Fibroblast of lung (primary cell): Measurements from ENCODE around the gene TBX20. TPM values are rescaled to one million over a fixed set of nuclear protein-coding genes. Genes with fewer than 3 reads are reported as not detected.

Experiments
- DNase-seq, 2 donors: peaks; one replicate each; pipeline versions ENCODE4 v3.0.0 to v3.0.0-alpha.2; 2010; ENCODE audit warnings: low read depth in 2 of 2
- H2AFZ ChIP-seq: 2 replicates; pipeline ENCODE4 v1.5.1; 2012; ENCODE audit warnings: low read length, control low read depth, inconsistent platforms
- H3K27ac ChIP-seq: 2 replicates; pipeline ENCODE4 v1.5.1; 2011; ENCODE audit warnings: low read length, control low read depth; ENCODE audit not compliant: insufficient read depth
- H3K27me3 ChIP-seq: 2 replicates; pipeline ENCODE4 v1.5.1; 2011; ENCODE audit warnings: mild to moderate bottlenecking, low read length; ENCODE audit not compliant: control insufficient read depth, insufficient read depth
- H3K36me3 ChIP-seq: 2 replicates; pipeline ENCODE4 v1.5.1; 2011; ENCODE audit warnings: low read length; ENCODE audit not compliant: control insufficient read depth, insufficient read depth
- H3K4me1 ChIP-seq: 2 replicates; pipeline ENCODE4 v1.5.1; 2011; ENCODE audit warnings: low read length; ENCODE audit not compliant: control insufficient read depth, insufficient read depth; ENCODE audit errors: extremely low read depth
- H3K4me2 ChIP-seq: 2 replicates; pipeline ENCODE4 v1.5.1; 2011; ENCODE audit warnings: low read length, control low read depth; ENCODE audit not compliant: insufficient read depth; ENCODE audit errors: extremely low read depth
- H3K4me3 ChIP-seq, 4 experiments: fragments of 200-600 bp in 1 of 4; sonication (generic) in 1 of 4; replicated peaks in 1 of 4; 2 replicates each; pipeline ENCODE4 v1.5.1; 2011 to 2016; ENCODE audit warnings: low read length in 4 of 4, low read depth in 3 of 4, mild to moderate bottlenecking in 3 of 4, control low read depth in 2 of 4, inconsistent platforms in 1 of 4, mixed read lengths in 1 of 4; ENCODE audit not compliant: insufficient read depth in 1 of 4; ENCODE audit errors: control extremely low read depth in 1 of 4
- H3K79me2 ChIP-seq: 2 replicates; pipeline ENCODE4 v1.5.1; 2012; ENCODE audit warnings: mild to moderate bottlenecking, low read length, inconsistent platforms; ENCODE audit not compliant: control insufficient read depth, insufficient read depth
- H3K9ac ChIP-seq: 2 replicates; pipeline ENCODE4 v1.5.1; 2011; ENCODE audit warnings: mild to moderate bottlenecking, low read length, control low read depth; ENCODE audit not compliant: insufficient read depth
- H3K9me3 ChIP-seq: 2 replicates; pipeline ENCODE4 v1.5.1; 2012; ENCODE audit warnings: low read depth, low read length; ENCODE audit not compliant: control insufficient read depth, insufficient read depth
- H4K20me1 ChIP-seq: 2 replicates; pipeline ENCODE4 v1.5.1; 2011; ENCODE audit warnings: low read length; ENCODE audit not compliant: control insufficient read depth, insufficient read depth; ENCODE audit errors: extremely low read depth
- EZH2 ChIP-seq: IDR thresholded peaks from 2 replicates; pipeline ENCODE4 v1.5.1; 2012; ENCODE audit warnings: low read length, control low read depth, mild to moderate bottlenecking; ENCODE audit errors: missing control alignments
- polyA plus RNA-seq, 2 donors: library from polyadenylated mRNA; depleted of rRNA in 1 of 2; stranded (reverse) in 1 of 2; unstranded in 1 of 2; fragments of >200 nt; gene quantifications; 2 replicates each; pipeline ENCODE4 v1.2.1, GENCODE V29; 2011 to 2012; ENCODE audit warnings: missing spikeins in 1 of 2
- total RNA-seq: library from RNA; depleted of rRNA; stranded (reverse); fragments of >200 nt; gene quantifications from 2 replicates; pipeline ENCODE4 v1.2.1, GENCODE V29; 2014
- TF ChIP-seq, protein P1 (sequence below), 2 donors: IDR thresholded peaks in 1 of 2; conservative IDR thresholded peaks in 1 of 2; 1 replicate in 1 of 2; 2 replicates in 1 of 2; pipeline ENCODE4 v1.5.1; 2011 to 2012; ENCODE audit warnings: low read length in 2 of 2, control low read depth in 1 of 2, inconsistent platforms in 1 of 2, low read depth in 1 of 2, mild to moderate bottlenecking in 1 of 2

TBX20 gene
- total and polyA plus RNA-seq, 2 donors (not counting 1 experiment from before 2014, with no cell fraction given) = 0.05 TPM; not detected in 1

DNA sequence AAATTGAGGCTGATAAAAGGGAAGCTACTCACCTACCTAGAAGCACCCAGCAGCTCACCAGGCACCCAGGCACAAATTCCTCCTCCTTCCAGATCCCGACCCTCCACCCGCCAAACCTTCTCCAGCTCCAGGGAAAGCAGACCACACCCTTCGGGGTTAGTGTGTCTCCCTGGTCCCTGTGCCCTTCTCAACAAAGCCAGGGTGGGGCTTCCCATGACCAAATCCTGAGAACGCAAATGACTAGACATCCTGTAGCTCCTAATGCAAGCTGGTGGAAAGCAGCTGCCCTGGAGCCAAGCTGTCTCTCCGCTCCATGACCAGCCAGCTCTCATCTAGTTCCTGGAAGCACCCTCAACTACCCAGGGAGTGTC lies 4.4 kb downstream of the TBX20 start:
- Histone ChIP-seq H3K27me3 (peaks cover 28% of the 10 kb centered on the region), H3K27ac (no peak overlapping the region), H2AFZ (no peak overlapping the region), H3K4me1 (no peaks in the 10 kb centered on the region), H4K20me1 (no peaks in the 10 kb centered on the region), H3K79me2 (no peaks in the 10 kb centered on the region), H3K9ac (no peak overlapping the region), H3K4me2 (no peak overlapping the region), H3K4me3 (no peak overlapping the region), H3K36me3 (no peaks in the 10 kb centered on the region), H3K9me3 (no peaks in the 10 kb centered on the region)
- DNase-seq = no peak
- TF ChIP-seq EZH2 = no peak
- TF ChIP-seq, protein P1, sequence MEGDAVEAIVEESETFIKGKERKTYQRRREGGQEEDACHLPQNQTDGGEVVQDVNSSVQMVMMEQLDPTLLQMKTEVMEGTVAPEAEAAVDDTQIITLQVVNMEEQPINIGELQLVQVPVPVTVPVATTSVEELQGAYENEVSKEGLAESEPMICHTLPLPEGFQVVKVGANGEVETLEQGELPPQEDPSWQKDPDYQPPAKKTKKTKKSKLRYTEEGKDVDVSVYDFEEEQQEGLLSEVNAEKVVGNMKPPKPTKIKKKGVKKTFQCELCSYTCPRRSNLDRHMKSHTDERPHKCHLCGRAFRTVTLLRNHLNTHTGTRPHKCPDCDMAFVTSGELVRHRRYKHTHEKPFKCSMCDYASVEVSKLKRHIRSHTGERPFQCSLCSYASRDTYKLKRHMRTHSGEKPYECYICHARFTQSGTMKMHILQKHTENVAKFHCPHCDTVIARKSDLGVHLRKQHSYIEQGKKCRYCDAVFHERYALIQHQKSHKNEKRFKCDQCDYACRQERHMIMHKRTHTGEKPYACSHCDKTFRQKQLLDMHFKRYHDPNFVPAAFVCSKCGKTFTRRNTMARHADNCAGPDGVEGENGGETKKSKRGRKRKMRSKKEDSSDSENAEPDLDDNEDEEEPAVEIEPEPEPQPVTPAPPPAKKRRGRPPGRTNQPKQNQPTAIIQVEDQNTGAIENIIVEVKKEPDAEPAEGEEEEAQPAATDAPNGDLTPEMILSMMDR (conservative IDR thresholded peaks at IDR 0.05 in 1 of 2, IDR thresholded peaks at IDR 0.05 in 1 of 2; ENCODE audit: low read depth in 1 of 2, low read length in 2 of 2) = no peak

DNA sequence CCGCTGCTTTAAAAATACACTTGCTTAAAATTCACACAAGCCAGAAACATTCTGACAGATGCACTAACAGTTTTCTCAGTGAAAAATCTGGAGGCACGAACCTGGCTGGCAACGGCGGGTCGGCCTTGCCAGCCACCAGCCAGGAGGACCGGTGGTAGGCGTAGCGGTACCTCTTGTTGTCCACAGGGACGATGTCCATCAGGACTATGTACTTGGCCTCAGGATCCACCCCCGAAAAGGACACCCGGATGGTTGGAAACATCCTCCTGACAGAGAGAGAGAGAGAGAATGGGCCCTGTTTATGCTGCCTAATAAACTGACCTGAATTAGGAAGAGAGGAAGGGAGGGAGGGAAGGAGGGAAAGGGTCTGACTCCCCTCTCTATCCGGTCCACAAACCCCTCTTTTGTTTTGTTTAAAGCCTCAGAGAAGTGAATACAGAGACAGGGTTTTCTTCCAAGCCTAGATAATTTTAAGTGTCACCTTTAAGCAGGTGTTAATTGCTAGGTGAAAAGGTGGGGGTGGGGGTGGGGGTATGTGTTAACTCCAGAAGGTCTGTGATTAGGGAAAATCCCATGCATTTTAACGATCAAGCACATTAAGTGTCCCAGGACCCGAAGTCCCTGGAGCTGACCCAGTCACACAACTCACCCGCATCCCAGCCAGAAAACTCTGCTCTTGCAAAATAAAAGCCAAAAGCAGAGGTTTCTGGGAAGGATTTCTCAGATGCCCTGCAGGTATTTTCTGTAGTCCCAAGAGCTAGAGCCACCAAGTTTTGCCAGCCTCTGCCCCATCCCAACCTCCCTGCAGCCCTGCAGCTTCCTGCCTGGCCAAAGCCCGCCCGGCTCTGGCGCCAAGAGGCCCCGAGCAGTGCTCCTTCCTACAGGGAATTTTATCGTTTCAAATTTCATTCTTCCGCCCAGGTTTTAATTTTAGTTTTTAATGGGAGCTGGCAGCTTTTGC lies 5.0 kb downstream of the TBX20 start:
- no peak overlapping the region for H3K9ac ChIP-seq
- no peak overlapping the region for H3K4me3 ChIP-seq
- H3K4me2 ChIP-seq = no peak overlapping the region
- no peaks in the 10 kb centered on the region for H3K9me3 ChIP-seq
- H2AFZ ChIP-seq = no peak overlapping the region
- no peaks in the 10 kb centered on the region for H3K4me1 ChIP-seq
- no peaks in the 10 kb centered on the region for H4K20me1 ChIP-seq
- no peaks in the 10 kb centered on the region for H3K36me3 ChIP-seq
- TF ChIP-seq EZH2 = no peak
- TF ChIP-seq, protein P1 (conservative IDR thresholded peaks at IDR 0.05 in 1 of 2, IDR thresholded peaks at IDR 0.05 in 1 of 2; ENCODE audit: low read depth in 1 of 2, low read length in 2 of 2) = no peak
- DNase-seq = no peak
- peaks cover 22% of the 10 kb centered on the region for H3K27me3 ChIP-seq
- H3K79me2 ChIP-seq = no peaks in the 10 kb centered on the region
- H3K27ac ChIP-seq = no peak overlapping the region

DNA sequence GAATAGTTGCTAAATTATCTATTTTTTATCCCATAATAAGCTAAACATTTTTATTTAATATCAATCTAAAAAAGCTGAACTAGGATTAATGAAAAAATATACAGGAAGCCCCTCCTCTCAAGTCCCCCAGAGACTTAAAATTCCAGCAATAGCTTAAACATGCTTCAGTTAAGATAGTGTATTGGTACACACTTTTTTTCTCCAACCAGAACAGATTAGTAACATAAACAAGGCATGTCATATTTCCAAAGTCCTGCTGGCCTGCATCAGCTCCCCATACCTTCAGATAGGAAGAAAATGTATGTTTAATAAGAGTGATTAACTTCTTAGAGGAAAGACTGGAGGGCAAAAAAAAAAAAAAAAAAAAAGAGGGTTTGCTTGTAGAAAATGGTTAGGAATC lies 7.1 kb downstream of the TBX20 start:
- no peak overlapping the region for H3K4me3 ChIP-seq
- DNase-seq = no peak
- H3K9me3 ChIP-seq = no peaks in the 10 kb centered on the region
- H3K27ac ChIP-seq = no peak overlapping the region
- no peak for TF ChIP-seq EZH2
- TF ChIP-seq, protein P1 (conservative IDR thresholded peaks at IDR 0.05 in 1 of 2, IDR thresholded peaks at IDR 0.05 in 1 of 2; ENCODE audit: low read depth in 1 of 2, low read length in 2 of 2) = no peak
- H3K36me3 ChIP-seq = no peaks in the 10 kb centered on the region
- H3K4me1 ChIP-seq = no peaks in the 10 kb centered on the region
- no peaks in the 10 kb centered on the region for H4K20me1 ChIP-seq
- no peaks in the 10 kb centered on the region for H3K79me2 ChIP-seq
- peaks cover 10% of the 10 kb centered on the region for H3K27me3 ChIP-seq
- H3K4me2 ChIP-seq = no peak overlapping the region
- H3K9ac ChIP-seq = no peak overlapping the region
- H2AFZ ChIP-seq = no peak overlapping the region
